HepG2 (cell line): ENCODE results near the gene HHATL. TPM values are rescaled to one million over a fixed set of nuclear protein-coding genes. Genes with fewer than 3 reads are reported as not detected.

Source experiments
- LCORL ChIP-seq, 2 experiments: fragments of 450-650 bp in 1 of 2; sonication (generic) in 1 of 2; formaldehyde crosslinking in 1 of 2; IDR thresholded peaks; 2 replicates each; pipeline versions ENCODE4 v1.5.0 to v1.6.1; 2017 to 2020; ENCODE audit warnings: antibody characterized with exemption in 1 of 2, missing genetic modification reagents in 1 of 2
- NBN ChIP-seq: fragments of 450-650 bp; conservative IDR thresholded peaks from 2 replicates; pipeline ENCODE4 v1.6.1; 2017
- PRPF4 ChIP-seq: fragments of 200-400 bp; formaldehyde crosslinking; IDR thresholded peaks from 2 replicates; pipeline ENCODE4 v1.6.1; 2016; ENCODE audit warnings: low read length, low read depth; ENCODE audit not compliant: poor library complexity, severe bottlenecking
- XRCC5 ChIP-seq: fragments of 200-400 bp; formaldehyde crosslinking; optimal IDR thresholded peaks from 2 replicates; pipeline ENCODE3; 2017; ENCODE audit warnings: mild to moderate bottlenecking, low read length
- ZMYM2 ChIP-seq: sonication (generic); formaldehyde crosslinking; IDR thresholded peaks from 2 replicates; pipeline ENCODE4 v1.8.0; 2022; ENCODE audit warnings: mild to moderate bottlenecking, missing genetic modification reagents
- ZNF292 ChIP-seq: sonication (generic); formaldehyde crosslinking; IDR thresholded peaks from 2 replicates; pipeline ENCODE4 v1.8.1; 2022; ENCODE audit warnings: mild to moderate bottlenecking, low read depth, missing genetic modification reagents, borderline replicate concordance
- ZNF329 ChIP-seq: sonication (generic); formaldehyde crosslinking; IDR thresholded peaks from 2 replicates; pipeline ENCODE4 v1.9.0; 2021; ENCODE audit warnings: low read depth, mild to moderate bottlenecking, missing genetic modification reagents
- ZNF761 ChIP-seq: sonication (generic); formaldehyde crosslinking; conservative IDR thresholded peaks from 2 replicates; pipeline ENCODE4 v1.4.0; 2020; ENCODE audit warnings: mild to moderate bottlenecking, missing genetic modification reagents
- polyA plus RNA-seq, 8 experiments: library from polyadenylated mRNA; depleted of rRNA in 3 of 8; stranded (reverse) in 7 of 8; unstranded in 1 of 8; fragments of >200 nt; fragmentation: Illumina TruSeq in 4 of 8; extraction: Trizol in 4 of 8; gene quantifications; 2 replicates each; pipeline versions ENCODE4 v1.2.1 to v1.2.3, GENCODE V29; 2011 to 2016; ENCODE audit warnings: low read depth in 4 of 8, missing spikeins in 1 of 8, mixed read lengths in 1 of 8; ENCODE audit not compliant: insufficient read depth in 1 of 8
- total RNA-seq, 5 experiments: library from RNA; depleted of rRNA; stranded (reverse); fragments of >200 nt; fragmentation: Illumina TruSeq; extraction: Trizol; gene quantifications; 2 replicates each; pipeline ENCODE4 v1.2.3, GENCODE V29; 2016; ENCODE audit warnings: low read depth in 1 of 5
- TF ChIP-seq, protein P1 (sequence below): sonication (generic); formaldehyde crosslinking; IDR thresholded peaks from one replicate; pipeline ENCODE4 v1.5.1; 2020; ENCODE audit warnings: mild to moderate bottlenecking, missing genetic modification reagents; ENCODE audit errors: not compliant biosample characterization

HHATL gene
- total and polyA plus RNA-seq, 2 of the 13 experiments (the other 11 are each of a cell fraction or from before 2014, with no cell fraction given): 0.26 TPM; not detected in 1

DNA sequence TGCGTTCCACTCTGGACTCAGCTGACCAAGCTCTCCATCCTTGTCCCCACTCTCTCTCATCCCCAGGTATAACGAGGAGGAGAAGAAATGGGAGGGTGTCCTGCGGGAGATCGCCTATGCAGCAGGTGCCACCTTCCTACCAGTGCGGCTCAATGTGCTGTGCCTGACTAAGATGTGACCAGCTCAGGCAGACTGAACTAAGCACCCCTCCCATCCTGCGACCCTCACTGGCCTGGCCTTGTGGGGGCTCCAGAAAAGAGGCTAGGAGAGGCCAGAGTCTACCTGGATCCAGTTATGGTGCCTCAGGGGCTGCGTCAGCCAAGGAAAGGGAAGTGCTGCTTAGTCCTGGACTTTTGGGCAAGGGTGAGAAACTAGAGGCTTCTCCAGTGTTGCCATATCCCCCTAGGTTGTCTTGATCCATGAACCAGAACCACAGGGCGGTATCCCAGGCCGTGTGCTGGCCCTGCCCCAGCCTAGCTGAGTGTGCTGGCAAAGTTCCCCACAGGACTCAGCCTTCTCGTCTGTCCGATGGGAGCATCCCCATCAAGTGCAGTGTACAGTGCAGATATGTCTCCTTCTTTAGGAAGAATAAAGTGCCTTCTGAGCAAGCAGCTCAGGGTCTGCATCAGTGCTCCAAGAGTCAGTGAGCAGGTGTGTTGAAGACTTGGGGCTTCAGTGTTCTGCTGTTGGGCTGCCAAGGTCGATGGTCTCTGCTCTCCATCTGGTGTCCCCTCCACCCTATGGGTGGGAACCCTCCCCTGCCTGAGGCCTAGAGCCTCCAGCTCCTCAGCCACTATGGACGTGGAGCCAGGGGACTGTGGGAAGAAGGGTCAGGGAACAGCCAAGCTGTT lies 10.6 kb downstream of the HHATL start (continued):
- TF ChIP-seq, protein P1, sequence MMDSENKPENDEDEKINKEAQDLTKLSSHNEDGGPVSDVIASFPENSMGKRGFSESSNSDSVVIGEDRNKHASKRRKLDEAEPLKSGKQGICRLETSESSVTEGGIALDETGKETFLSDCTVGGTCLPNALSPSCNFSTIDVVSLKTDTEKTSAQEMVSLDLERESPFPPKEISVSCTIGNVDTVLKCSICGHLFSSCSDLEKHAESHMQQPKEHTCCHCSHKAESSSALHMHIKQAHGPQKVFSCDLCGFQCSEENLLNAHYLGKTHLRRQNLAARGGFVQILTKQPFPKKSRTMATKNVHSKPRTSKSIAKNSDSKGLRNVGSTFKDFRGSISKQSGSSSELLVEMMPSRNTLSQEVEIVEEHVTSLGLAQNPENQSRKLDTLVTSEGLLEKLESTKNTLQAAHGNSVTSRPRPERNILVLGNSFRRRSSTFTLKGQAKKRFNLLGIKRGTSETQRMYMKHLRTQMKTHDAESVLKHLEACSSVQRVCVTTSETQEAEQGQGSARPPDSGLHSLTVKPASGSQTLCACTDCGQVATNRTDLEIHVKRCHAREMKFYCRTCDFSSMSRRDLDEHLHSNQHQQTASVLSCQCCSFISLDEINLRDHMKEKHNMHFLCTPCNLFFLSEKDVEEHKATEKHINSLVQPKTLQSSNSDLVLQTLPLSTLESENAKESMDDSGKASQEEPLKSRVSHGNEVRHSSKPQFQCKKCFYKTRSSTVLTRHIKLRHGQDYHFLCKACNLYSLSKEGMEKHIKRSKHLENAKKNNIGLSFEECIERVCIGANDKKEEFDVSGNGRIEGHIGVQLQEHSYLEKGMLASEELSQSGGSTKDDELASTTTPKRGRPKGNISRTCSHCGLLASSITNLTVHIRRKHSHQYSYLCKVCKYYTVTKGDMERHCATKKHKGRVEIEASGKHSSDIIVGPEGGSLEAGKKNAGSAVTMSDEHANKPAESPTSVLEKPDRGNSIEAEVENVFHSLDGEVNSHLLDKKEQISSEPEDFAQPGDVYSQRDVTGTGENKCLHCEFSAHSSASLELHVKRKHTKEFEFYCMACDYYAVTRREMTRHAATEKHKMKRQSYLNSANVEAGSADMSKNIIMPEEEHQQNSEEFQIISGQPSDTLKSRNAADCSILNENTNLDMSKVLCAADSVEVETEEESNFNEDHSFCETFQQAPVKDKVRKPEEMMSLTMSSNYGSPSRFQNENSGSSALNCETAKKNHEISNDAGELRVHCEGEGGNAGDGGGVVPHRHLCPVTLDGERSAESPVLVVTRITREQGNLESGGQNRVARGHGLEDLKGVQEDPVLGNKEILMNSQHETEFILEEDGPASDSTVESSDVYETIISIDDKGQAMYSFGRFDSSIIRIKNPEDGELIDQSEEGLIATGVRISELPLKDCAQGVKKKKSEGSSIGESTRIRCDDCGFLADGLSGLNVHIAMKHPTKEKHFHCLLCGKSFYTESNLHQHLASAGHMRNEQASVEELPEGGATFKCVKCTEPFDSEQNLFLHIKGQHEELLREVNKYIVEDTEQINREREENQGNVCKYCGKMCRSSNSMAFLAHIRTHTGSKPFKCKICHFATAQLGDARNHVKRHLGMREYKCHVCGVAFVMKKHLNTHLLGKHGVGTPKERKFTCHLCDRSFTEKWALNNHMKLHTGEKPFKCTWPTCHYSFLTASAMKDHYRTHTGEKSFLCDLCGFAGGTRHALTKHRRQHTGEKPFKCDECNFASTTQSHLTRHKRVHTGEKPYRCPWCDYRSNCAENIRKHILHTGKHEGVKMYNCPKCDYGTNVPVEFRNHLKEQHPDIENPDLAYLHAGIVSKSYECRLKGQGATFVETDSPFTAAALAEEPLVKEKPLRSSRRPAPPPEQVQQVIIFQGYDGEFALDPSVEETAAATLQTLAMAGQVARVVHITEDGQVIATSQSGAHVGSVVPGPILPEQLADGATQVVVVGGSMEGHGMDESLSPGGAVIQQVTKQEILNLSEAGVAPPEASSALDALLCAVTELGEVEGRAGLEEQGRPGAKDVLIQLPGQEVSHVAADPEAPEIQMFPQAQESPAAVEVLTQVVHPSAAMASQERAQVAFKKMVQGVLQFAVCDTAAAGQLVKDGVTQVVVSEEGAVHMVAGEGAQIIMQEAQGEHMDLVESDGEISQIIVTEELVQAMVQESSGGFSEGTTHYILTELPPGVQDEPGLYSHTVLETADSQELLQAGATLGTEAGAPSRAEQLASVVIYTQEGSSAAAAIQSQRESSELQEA (CRISPR knock-in tag): no peak
- TF ChIP-seq ZMYM2 (CRISPR knock-in tag): no peak
- TF ChIP-seq PRPF4: no peak
- TF ChIP-seq LCORL (IDR thresholded peaks at IDR 0.05): no peak
- TF ChIP-seq LCORL (CRISPR knock-in tag; IDR thresholded peaks at IDR 0.05): no peak
- no peak for TF ChIP-seq ZNF292
- no peak for TF ChIP-seq NBN
- TF ChIP-seq ZNF329 (CRISPR knock-in tag): no peak
- TF ChIP-seq XRCC5: no peak
- no peak for TF ChIP-seq ZNF761
